Measurements from ENCODE around the gene SORBS2. TPM values are rescaled to one million over a fixed set of nuclear protein-coding genes. Genes with fewer than 3 reads are reported as not detected.

The SORBS2 gene
- total RNA-seq, 5 donors from 2014 or later (not counting 1 experiment from before 2014, with no cell fraction given) = 0.15 to 1.9 (median 0.98) TPM; not detected in 1

- 93% methylated on average over 2 of the region's 4 CpGs for WGBS (ENCODE audit: insufficient coverage)
- Mint-ChIP-seq H3K9me3 (no peaks in the 10 kb centered on the region), H3K27ac (no peak overlapping the region), H3K27me3 (peaks cover 3 to 8% of the 10 kb centered on the region in 2 donors), H3K4me1 (no peaks in the 10 kb centered on the region), H3K4me3 (no peak overlapping the region), H3K36me3 (no peaks in the 10 kb centered on the region)
- Histone ChIP-seq H3K27ac (ENCODE audit: low read length) (no peak overlapping the region), H3K4me3 (ENCODE audit: control insufficient read depth in 1 of 2, extremely low read depth in 1 of 2, low read length in 1 of 2) (no peak overlapping the region), H3K36me3 (ENCODE audit: control insufficient read depth in 2 of 2, extremely low read depth in 1 of 2, insufficient read depth in 1 of 2, low read length in 1 of 2) (no peaks in the 10 kb centered on the region), H3K27me3 (replicated peaks in 1 of 2; ENCODE audit: control insufficient read depth in 2 of 2, extremely low read depth in 1 of 2, insufficient read depth in 2 of 2, low read length in 1 of 2) (no peaks in the 10 kb centered on the region), H3K4me1 (ENCODE audit: control insufficient read depth in 1 of 2, extremely low read depth in 1 of 2, insufficient read depth in 2 of 2, low read length in 2 of 2) (no peaks in the 10 kb centered on the region), H3K9me3 (no peaks in the 10 kb centered on the region)
- DNase-seq = no peak
- CTCF ChIA-PET = no interaction called here
- ATAC-seq (replicated peaks in 1 of 4) = no peak
- POLR2A ChIA-PET = no interaction called here
Measured at GRCh38 chr4:185830263-185830994, 18.4 kb upstream of the SORBS2 start.

GRCh38 chr4:185826381-185826780, 14.4 kb upstream of the SORBS2 start:
- ATAC-seq (replicated peaks in 1 of 4) = no peak
- Mint-ChIP-seq H3K27me3 (peaks cover 0 to 10% of the 10 kb centered on the region in 2 donors), H3K4me3 (no peak overlapping the region), H3K36me3 (no peaks in the 10 kb centered on the region), H3K4me1 (no peaks in the 10 kb centered on the region), H3K9me3 (peaks cover 0 to 3% (median 0%) of the 10 kb centered on the region in 3 donors), H3K27ac (no peak overlapping the region)
- CTCF ChIA-PET = no interaction called here
- Histone ChIP-seq H3K4me1 (ENCODE audit: control insufficient read depth in 1 of 2, extremely low read depth in 1 of 2, insufficient read depth in 2 of 2, low read length in 2 of 2) (no peaks in the 10 kb centered on the region), H3K4me3 (ENCODE audit: control insufficient read depth in 1 of 2, extremely low read depth in 1 of 2, low read length in 1 of 2) (no peak overlapping the region), H3K27ac (ENCODE audit: low read length) (no peak overlapping the region), H3K36me3 (ENCODE audit: control insufficient read depth in 2 of 2, extremely low read depth in 1 of 2, insufficient read depth in 1 of 2, low read length in 1 of 2) (no peaks in the 10 kb centered on the region), H3K27me3 (replicated peaks in 1 of 2; ENCODE audit: control insufficient read depth in 2 of 2, extremely low read depth in 1 of 2, insufficient read depth in 2 of 2, low read length in 1 of 2) (no peaks in the 10 kb centered on the region), H3K9me3 (no peaks in the 10 kb centered on the region)
- no peak for DNase-seq
- POLR2A ChIA-PET = no interaction called here
- WGBS (ENCODE audit: insufficient coverage) = no CpG with 5 or more reads among the region's 1 CpG

GRCh38 chr4:185825737-185826136, 13.7 kb upstream of the SORBS2 start:
- Histone ChIP-seq H3K4me3 (ENCODE audit: control insufficient read depth in 1 of 2, extremely low read depth in 1 of 2, low read length in 1 of 2) (no peak overlapping the region), H3K27ac (ENCODE audit: low read length) (no peak overlapping the region), H3K27me3 (replicated peaks in 1 of 2; ENCODE audit: control insufficient read depth in 2 of 2, extremely low read depth in 1 of 2, insufficient read depth in 2 of 2, low read length in 1 of 2) (no peaks in the 10 kb centered on the region), H3K9me3 (no peaks in the 10 kb centered on the region), H3K4me1 (ENCODE audit: control insufficient read depth in 1 of 2, extremely low read depth in 1 of 2, insufficient read depth in 2 of 2, low read length in 2 of 2) (no peaks in the 10 kb centered on the region), H3K36me3 (ENCODE audit: control insufficient read depth in 2 of 2, extremely low read depth in 1 of 2, insufficient read depth in 1 of 2, low read length in 1 of 2) (no peaks in the 10 kb centered on the region)
- Mint-ChIP-seq H3K27ac (no peak overlapping the region), H3K9me3 (peaks cover 0 to 3% (median 0%) of the 10 kb centered on the region in 3 donors), H3K4me3 (no peak overlapping the region), H3K27me3 (peaks cover 0 to 6% of the 10 kb centered on the region in 2 donors), H3K36me3 (no peaks in the 10 kb centered on the region), H3K4me1 (no peaks in the 10 kb centered on the region)
- CTCF ChIA-PET = no interaction called here
- ATAC-seq (replicated peaks in 1 of 4) = no peak
- 80% methylated on average over 1 of the region's 6 CpGs for WGBS (ENCODE audit: insufficient coverage)
- no peak for DNase-seq
- POLR2A ChIA-PET = no interaction called here

- no peak for DNase-seq
- H3K36me3 ChIP-seq (ENCODE audit: control insufficient read depth in 2 of 2, extremely low read depth in 1 of 2, insufficient read depth in 1 of 2, low read length in 1 of 2) = no peaks in the 10 kb centered on the region
- Mint-ChIP-seq H3K36me3 (no peaks in the 10 kb centered on the region), H3K4me3 (no peak overlapping the region), H3K27ac (no peak overlapping the region), H3K4me1 (no peaks in the 10 kb centered on the region), H3K9me3 (peaks cover 0 to 3% (median 0%) of the 10 kb centered on the region in 3 donors), H3K27me3 (peaks cover 0 to 6% of the 10 kb centered on the region in 2 donors)
- no peaks in the 10 kb centered on the region for H3K9me3 ChIP-seq
- CTCF ChIA-PET = no interaction called here
- H3K4me1 ChIP-seq (ENCODE audit: control insufficient read depth in 1 of 2, extremely low read depth in 1 of 2, insufficient read depth in 2 of 2, low read length in 2 of 2) = no peaks in the 10 kb centered on the region
- ATAC-seq (replicated peaks in 1 of 4) = no peak
- no peak overlapping the region for H3K4me3 ChIP-seq (ENCODE audit: control insufficient read depth in 1 of 2, extremely low read depth in 1 of 2, low read length in 1 of 2)
- POLR2A ChIA-PET = no interaction called here
- peaks cover 0 to 5% of the 10 kb centered on the region in 2 experiments for H3K27me3 ChIP-seq (replicated peaks in 1 of 2; ENCODE audit: control insufficient read depth in 2 of 2, extremely low read depth in 1 of 2, insufficient read depth in 2 of 2, low read length in 1 of 2)
- H3K27ac ChIP-seq (ENCODE audit: low read length) = no peak overlapping the region
- whole genome bisulfite sequencing (ENCODE audit: insufficient coverage) = no CpG with 5 or more reads among the region's 10 CpGs
Measured at GRCh38 chr4:185822791-185823190, 10.8 kb upstream of the SORBS2 start.

GRCh38 chr4:185821029-185821419, 9.0 kb upstream of the SORBS2 start:
- WGBS (ENCODE audit: insufficient coverage) = 77% methylated on average over 11 of the region's 11 CpGs
- ATAC-seq (replicated peaks in 1 of 4) = no peak
- H3K4me1 Mint-ChIP-seq = no peaks in the 10 kb centered on the region

GRCh38 chr4:185820146-185821028, 8.4 kb upstream of the SORBS2 start:
- 89% methylated on average over 19 of the region's 29 CpGs for WGBS (ENCODE audit: insufficient coverage)
- no peaks in the 10 kb centered on the region for H3K4me1 Mint-ChIP-seq
- H3K36me3 Mint-ChIP-seq = no peaks in the 10 kb centered on the region
- ATAC-seq (replicated peaks in 1 of 4) = no peak
- H3K4me1 ChIP-seq (ENCODE audit: control insufficient read depth in 1 of 2, extremely low read depth in 1 of 2, insufficient read depth in 2 of 2, low read length in 2 of 2) = no peaks in the 10 kb centered on the region
- CTCF ChIA-PET = no interaction called here
- no peak overlapping the region for H3K4me3 Mint-ChIP-seq
- no peak for DNase-seq
- H3K27ac Mint-ChIP-seq = no peak overlapping the region
- POLR2A ChIA-PET = no interaction called here
- no peak overlapping the region for H3K27ac ChIP-seq (ENCODE audit: low read length)
- peaks cover 0 to 3% (median 0%) of the 10 kb centered on the region in 3 donors for H3K9me3 Mint-ChIP-seq
- no peaks in the 10 kb centered on the region for H3K36me3 ChIP-seq (ENCODE audit: control insufficient read depth in 2 of 2, extremely low read depth in 1 of 2, insufficient read depth in 1 of 2, low read length in 1 of 2)
- peaks cover 0 to 5% of the 10 kb centered on the region in 2 experiments for H3K27me3 ChIP-seq (replicated peaks in 1 of 2; ENCODE audit: control insufficient read depth in 2 of 2, extremely low read depth in 1 of 2, insufficient read depth in 2 of 2, low read length in 1 of 2)
- H3K9me3 ChIP-seq = no peaks in the 10 kb centered on the region
- no peak overlapping the region for H3K4me3 ChIP-seq (ENCODE audit: control insufficient read depth in 1 of 2, extremely low read depth in 1 of 2, low read length in 1 of 2)
- H3K27me3 Mint-ChIP-seq = peaks cover 0 to 6% of the 10 kb centered on the region in 2 donors

More at GRCh38 chr4:185821029-185821419, 9.0 kb upstream of the SORBS2 start:
- no peak overlapping the region for H3K4me3 Mint-ChIP-seq
- H3K27me3 Mint-ChIP-seq = peaks cover 0 to 6% of the 10 kb centered on the region in 2 donors
- H3K27me3 ChIP-seq (replicated peaks in 1 of 2; ENCODE audit: control insufficient read depth in 2 of 2, extremely low read depth in 1 of 2, insufficient read depth in 2 of 2, low read length in 1 of 2) = peaks cover 0 to 5% of the 10 kb centered on the region in 2 experiments
- H3K9me3 ChIP-seq = no peaks in the 10 kb centered on the region
- no peak overlapping the region for H3K27ac Mint-ChIP-seq
- ChIA-PET POLR2A (no interaction called here), CTCF (no interaction called here)
- H3K36me3 ChIP-seq (ENCODE audit: control insufficient read depth in 2 of 2, extremely low read depth in 1 of 2, insufficient read depth in 1 of 2, low read length in 1 of 2) = no peaks in the 10 kb centered on the region
- H3K4me3 ChIP-seq (ENCODE audit: control insufficient read depth in 1 of 2, extremely low read depth in 1 of 2, low read length in 1 of 2) = no peak overlapping the region
- H3K36me3 Mint-ChIP-seq = no peaks in the 10 kb centered on the region
- peaks cover 0 to 3% (median 0%) of the 10 kb centered on the region in 3 donors for H3K9me3 Mint-ChIP-seq
- H3K4me1 ChIP-seq (ENCODE audit: control insufficient read depth in 1 of 2, extremely low read depth in 1 of 2, insufficient read depth in 2 of 2, low read length in 2 of 2) = no peaks in the 10 kb centered on the region
- no peak overlapping the region for H3K27ac ChIP-seq (ENCODE audit: low read length)
- DNase-seq = no peak
